ENCODE data around the gene MYLK2. TPM values are rescaled to one million over a fixed set of nuclear protein-coding genes. Genes with fewer than 3 reads are reported as not detected.
A peak's percentile ranks its signal among the peaks of the same experiment; 100 is the strongest.
"Not testable (repeated sequence)": the region's sequence is repeated elsewhere in the genome, so short reads cannot be mapped to it uniquely, and the experiment has no call there.

The MYLK2 gene
- total and polyA plus RNA-seq, 12 donors, result 0.11 to 1.5 (median 0.27) TPM; not detected in 9

DNA sequence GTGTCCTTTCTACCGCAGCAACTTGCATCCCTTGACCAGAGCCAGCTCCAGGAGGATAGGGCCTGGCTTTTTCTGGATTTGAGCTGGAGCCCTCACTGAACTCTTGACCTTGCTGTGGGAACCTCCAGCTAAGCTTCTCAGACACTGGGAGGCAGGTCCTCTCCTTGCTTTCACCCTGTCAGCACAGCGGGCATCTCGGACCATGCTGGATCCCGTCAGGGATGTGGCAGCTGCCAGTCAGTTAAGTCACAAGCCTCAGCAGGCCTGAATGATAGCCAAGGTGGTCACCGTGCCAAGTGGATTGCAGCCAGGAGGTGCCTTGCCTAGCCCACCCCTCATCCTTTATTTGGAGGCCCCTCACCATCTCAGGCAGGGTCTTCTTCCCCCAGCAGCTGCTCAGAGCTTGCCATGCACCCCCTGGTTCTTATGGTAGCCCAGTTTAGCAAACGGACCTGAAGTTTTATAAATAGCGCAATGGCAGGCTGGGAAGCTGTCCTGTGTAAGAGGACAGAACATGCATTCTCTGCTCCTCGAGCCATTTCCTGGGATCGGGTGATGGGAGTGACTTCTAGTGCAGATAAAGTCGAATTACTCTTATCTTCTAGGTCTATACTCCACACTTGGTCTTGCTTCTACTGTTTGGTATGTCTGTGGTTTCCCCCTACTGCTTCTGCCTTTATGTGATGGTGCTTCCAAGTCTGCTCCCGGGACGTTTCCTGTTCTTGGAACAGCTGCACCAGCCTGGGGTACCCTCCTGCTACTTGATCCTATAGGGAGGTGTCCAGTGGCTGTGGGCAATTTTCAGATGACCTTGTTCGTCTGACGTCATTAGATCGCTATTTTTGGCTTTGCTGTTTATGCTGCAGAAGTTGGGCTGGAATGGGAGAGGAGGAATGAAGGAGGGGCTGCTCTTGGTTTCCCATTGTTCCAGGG, 7.1 kb upstream of the MYLK2 start:
- 42 to 48% (median 45%) methylated on average over 11 to 15 of the region's 15 CpGs for WGBS, 4 donors
- intact Hi-C loops (cut with DNase I), result no loop called here

DNA sequence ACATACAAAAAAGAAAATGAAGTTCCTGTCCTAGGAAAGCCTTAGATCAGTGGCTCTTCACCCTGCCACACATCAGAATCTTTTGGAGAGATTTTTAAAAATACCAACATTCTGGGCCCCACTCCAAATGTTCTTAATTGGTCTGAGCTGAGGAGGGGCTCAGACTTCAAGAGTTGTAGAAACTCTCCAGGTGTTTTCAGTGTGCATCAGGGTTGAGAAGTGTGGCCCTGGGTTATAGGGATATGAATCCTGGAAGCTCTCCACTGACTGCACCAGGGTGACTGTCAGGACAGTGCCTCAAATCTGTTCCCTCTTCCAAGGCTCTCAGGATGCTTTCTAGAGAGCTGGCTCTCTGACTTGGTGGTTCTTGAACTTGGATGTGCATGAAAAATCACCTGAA, 5.5 kb upstream of the MYLK2 start:
- no peaks in the 10 kb centered on the region for H3K9me3 ChIP-seq (replicated peaks in 1 of 3)
- no peaks in the 10 kb centered on the region for H3K27me3 ChIP-seq
- no peak for DNase-seq
- no peak for TF ChIP-seq POLR2A (IDR thresholded peaks at IDR 0.05)
- TF ChIP-seq, protein P1, sequence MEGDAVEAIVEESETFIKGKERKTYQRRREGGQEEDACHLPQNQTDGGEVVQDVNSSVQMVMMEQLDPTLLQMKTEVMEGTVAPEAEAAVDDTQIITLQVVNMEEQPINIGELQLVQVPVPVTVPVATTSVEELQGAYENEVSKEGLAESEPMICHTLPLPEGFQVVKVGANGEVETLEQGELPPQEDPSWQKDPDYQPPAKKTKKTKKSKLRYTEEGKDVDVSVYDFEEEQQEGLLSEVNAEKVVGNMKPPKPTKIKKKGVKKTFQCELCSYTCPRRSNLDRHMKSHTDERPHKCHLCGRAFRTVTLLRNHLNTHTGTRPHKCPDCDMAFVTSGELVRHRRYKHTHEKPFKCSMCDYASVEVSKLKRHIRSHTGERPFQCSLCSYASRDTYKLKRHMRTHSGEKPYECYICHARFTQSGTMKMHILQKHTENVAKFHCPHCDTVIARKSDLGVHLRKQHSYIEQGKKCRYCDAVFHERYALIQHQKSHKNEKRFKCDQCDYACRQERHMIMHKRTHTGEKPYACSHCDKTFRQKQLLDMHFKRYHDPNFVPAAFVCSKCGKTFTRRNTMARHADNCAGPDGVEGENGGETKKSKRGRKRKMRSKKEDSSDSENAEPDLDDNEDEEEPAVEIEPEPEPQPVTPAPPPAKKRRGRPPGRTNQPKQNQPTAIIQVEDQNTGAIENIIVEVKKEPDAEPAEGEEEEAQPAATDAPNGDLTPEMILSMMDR (IDR thresholded peaks at IDR 0.05), result no peak
- intact Hi-C loops (cut with DNase I), result no loop called here
- no peak overlapping the region for H3K4me3 ChIP-seq
- H3K4me1 ChIP-seq (replicated peaks in 1 of 2), result peaks cover 0 to 3% of the 10 kb centered on the region in 2 donors
- H3K36me3 ChIP-seq (replicated peaks in 1 of 2), result no peaks in the 10 kb centered on the region
- H3K27ac ChIP-seq, result no peak overlapping the region

More for the DNA sequence above, 7.1 kb upstream of the MYLK2 start:
- Histone ChIP-seq H3K27me3 (no peaks in the 10 kb centered on the region), H3K36me3 (replicated peaks in 1 of 2) (no peaks in the 10 kb centered on the region), H3K27ac (no peak overlapping the region), H3K9me3 (replicated peaks in 1 of 3) (no peaks in the 10 kb centered on the region), H3K4me1 (replicated peaks in 1 of 2) (peaks cover 0 to 3% of the 10 kb centered on the region in 2 donors), H3K4me3 (no peak overlapping the region)
- DNase-seq, result peak in 1 of 7 donors; percentile 33
- TF ChIP-seq POLR2A (IDR thresholded peaks at IDR 0.05), result no peak
- TF ChIP-seq, protein P1 (IDR thresholded peaks at IDR 0.05), result no peak

DNA sequence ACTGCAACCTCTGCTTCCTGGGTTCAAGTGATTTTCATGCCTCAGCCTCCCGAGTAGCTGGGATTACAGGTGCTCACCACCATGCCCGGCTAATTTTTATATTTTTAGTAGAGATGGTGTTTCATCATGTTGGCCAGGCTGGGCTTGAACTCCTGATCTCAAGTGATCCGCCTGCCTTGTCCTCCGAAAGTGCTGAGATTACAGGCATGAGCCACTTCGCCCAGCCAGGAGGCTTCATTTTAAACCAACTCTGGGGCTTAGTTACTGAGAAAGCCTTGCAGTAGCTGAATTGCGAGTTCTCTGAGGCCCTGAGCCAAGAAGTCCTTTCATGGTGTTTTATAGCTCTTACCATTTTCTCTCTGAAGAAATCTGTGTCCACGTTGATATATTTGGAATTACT, 5.0 kb upstream of the MYLK2 start:
- DNase-seq; H3K27ac ChIP-seq; H3K27me3 ChIP-seq; H3K4me3 ChIP-seq; intact Hi-C loops (cut with DNase I); H3K9me3 ChIP-seq (replicated peaks in 1 of 3); H3K36me3 ChIP-seq (replicated peaks in 1 of 2); H3K4me1 ChIP-seq (replicated peaks in 1 of 2): not testable (repeated sequence)
- WGBS, 4 donors, result 89 to 93% (median 91%) methylated on average over 7 of the region's 7 CpGs

DNA sequence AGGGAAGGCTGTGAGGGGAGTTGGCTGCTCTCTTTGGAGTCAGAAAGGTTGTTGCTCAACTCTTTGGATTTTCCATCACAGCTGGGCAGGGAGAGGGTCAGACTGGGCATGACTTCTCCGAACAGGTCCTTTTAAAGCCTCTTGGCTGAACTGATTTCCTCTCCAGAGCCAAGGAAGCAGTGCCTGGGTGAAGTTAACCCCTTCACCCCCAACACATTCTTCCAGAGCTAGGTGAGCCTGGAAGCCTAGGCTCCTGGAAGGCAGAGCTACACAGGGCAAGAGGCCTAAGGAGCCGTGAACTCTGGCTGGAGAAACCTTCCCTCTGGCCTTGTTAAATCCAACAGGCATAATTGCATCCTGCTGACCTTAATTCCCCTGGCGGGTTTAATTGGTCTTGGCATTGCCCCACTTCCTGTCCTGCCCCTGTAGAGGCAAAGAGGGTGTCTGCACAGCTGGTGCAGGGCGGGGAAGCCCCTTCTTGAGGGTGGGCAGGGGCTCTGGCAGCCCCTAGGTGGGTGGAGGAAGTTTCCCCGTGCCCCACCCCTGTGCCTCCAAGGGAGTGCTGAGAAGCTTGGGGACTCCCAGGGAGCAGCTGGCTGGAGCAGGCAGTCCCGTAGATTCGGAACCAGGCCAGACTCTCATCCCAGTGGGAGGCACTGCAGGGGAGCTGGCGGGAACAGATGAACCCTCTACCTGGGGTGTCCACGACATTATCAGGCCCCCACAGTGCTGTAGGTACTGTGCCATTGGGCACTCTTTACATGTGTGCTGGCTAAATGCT, 3.6 kb upstream of the MYLK2 start:
- H3K4me3 ChIP-seq, result no peak overlapping the region
- H3K36me3 ChIP-seq (replicated peaks in 1 of 2), result no peaks in the 10 kb centered on the region
- DNase-seq, result no peak
- no peaks in the 10 kb centered on the region for H3K27me3 ChIP-seq
- WGBS, 4 donors, result 58 to 70% (median 62%) methylated on average over 3 to 9 of the region's 9 CpGs
- H3K4me1 ChIP-seq (replicated peaks in 1 of 2), result peaks cover 0 to 3% of the 10 kb centered on the region in 2 donors
- intact Hi-C loops (cut with DNase I), result no loop called here
- TF ChIP-seq POLR2A (IDR thresholded peaks at IDR 0.05), result no peak
- TF ChIP-seq, protein P1 (IDR thresholded peaks at IDR 0.05), result no peak
- H3K27ac ChIP-seq, result no peak overlapping the region
- H3K9me3 ChIP-seq (replicated peaks in 1 of 3), result no peaks in the 10 kb centered on the region

Measured in adrenal gland (tissue), 12 donors.